SK-N-SH treated with all-trans-retinoic acid at 6 μM for 48 hours (cell line): ENCODE measurements around the gene ACIN1.

Source experiments
- GLIS3 ChIP-seq: fragments of 250-450 bp; sonication (Bioruptor Pico); IDR thresholded peaks from 2 replicates; pipeline ENCODE4 v1.5.0; 2020; ENCODE audit warnings: mild to moderate bottlenecking, moderate library complexity
- TF ChIP-seq, protein P1 (sequence below): fragments of 250-450 bp; sonication (Bioruptor Pico); IDR thresholded peaks from 2 replicates; pipeline ENCODE4 v1.8.0; 2020; ENCODE audit warnings: mild to moderate bottlenecking, moderate library complexity, borderline replicate concordance

GRCh38 chr14:23052671-23053070 is 42.3 kb downstream of the ACIN1 start:
- no peak for TF ChIP-seq GLIS3 (CRISPR knock-in tag)
- TF ChIP-seq, protein P1, sequence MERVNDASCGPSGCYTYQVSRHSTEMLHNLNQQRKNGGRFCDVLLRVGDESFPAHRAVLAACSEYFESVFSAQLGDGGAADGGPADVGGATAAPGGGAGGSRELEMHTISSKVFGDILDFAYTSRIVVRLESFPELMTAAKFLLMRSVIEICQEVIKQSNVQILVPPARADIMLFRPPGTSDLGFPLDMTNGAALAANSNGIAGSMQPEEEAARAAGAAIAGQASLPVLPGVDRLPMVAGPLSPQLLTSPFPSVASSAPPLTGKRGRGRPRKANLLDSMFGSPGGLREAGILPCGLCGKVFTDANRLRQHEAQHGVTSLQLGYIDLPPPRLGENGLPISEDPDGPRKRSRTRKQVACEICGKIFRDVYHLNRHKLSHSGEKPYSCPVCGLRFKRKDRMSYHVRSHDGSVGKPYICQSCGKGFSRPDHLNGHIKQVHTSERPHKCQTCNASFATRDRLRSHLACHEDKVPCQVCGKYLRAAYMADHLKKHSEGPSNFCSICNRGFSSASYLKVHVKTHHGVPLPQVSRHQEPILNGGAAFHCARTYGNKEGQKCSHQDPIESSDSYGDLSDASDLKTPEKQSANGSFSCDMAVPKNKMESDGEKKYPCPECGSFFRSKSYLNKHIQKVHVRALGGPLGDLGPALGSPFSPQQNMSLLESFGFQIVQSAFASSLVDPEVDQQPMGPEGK: no peak
